Liver (tissue), 9 donors: Measurements from ENCODE around the gene ECSIT. TPM values are rescaled to one million over a fixed set of nuclear protein-coding genes. Genes with fewer than 3 reads are reported as not detected.

Experiments used
- DNase-seq: peaks from one replicate; pipeline ENCODE4 v3.0.0-alpha.2; 2017; ENCODE audit warnings: low spot score
- H3K27ac ChIP-seq, 2 donors: one replicate each; pipeline ENCODE4 v1.7.0; 2013; ENCODE audit warnings: inconsistent platforms in 2 of 2, low read length in 2 of 2, control low read depth in 1 of 2, low read depth in 1 of 2, mild to moderate bottlenecking in 1 of 2
- H3K27me3 ChIP-seq, 4 donors: one replicate each; pipeline versions ENCODE4 v1.6.1 to v1.7.0; 2013; ENCODE audit warnings: low read length in 3 of 4, inconsistent platforms in 1 of 4, mild to moderate bottlenecking in 1 of 4, moderate library complexity in 1 of 4; ENCODE audit not compliant: control insufficient read depth in 4 of 4, insufficient read depth in 4 of 4
- H3K36me3 ChIP-seq, 4 donors: one replicate each; pipeline versions ENCODE4 v1.6.1 to v1.7.0; 2013; ENCODE audit warnings: low read length in 3 of 4, mild to moderate bottlenecking in 3 of 4, low read depth in 1 of 4, moderate library complexity in 1 of 4; ENCODE audit not compliant: control insufficient read depth in 4 of 4, insufficient read depth in 3 of 4
- H3K4me1 ChIP-seq, 4 donors: one replicate each; pipeline versions ENCODE4 v1.6.1 to v1.7.0; 2013; ENCODE audit warnings: low read length in 3 of 4, mild to moderate bottlenecking in 3 of 4, moderate library complexity in 1 of 4; ENCODE audit not compliant: control insufficient read depth in 4 of 4, insufficient read depth in 4 of 4
- H3K4me3 ChIP-seq, 3 donors: one replicate each; pipeline versions ENCODE4 v1.6.1 to v1.7.0; 2013; ENCODE audit warnings: low read length in 3 of 3, control low read depth in 1 of 3, low read depth in 1 of 3, mild to moderate bottlenecking in 1 of 3
- H3K9ac ChIP-seq, 2 donors: one replicate each; pipeline ENCODE4 v1.7.0; 2013; ENCODE audit warnings: low read length in 2 of 2, mild to moderate bottlenecking in 2 of 2, moderate library complexity in 2 of 2, control low read depth in 1 of 2, low read depth in 1 of 2
- H3K9me3 ChIP-seq, 4 donors: one replicate each; pipeline versions ENCODE4 v1.6.1 to v1.7.0; 2013; ENCODE audit warnings: low read length in 3 of 4; ENCODE audit not compliant: control insufficient read depth in 4 of 4
- EGR1 ChIP-seq, 2 donors: IDR thresholded peaks; 2 replicates each; pipeline ENCODE4 v1.6.1; 2016 to 2018; ENCODE audit warnings: antibody characterized with exemption in 2 of 2, low read depth in 2 of 2
- FOXA1 ChIP-seq: IDR thresholded peaks from 2 replicates; pipeline ENCODE4 v1.6.1; 2016; ENCODE audit warnings: antibody characterized with exemption
- FOXA2 ChIP-seq: IDR thresholded peaks from 2 replicates; pipeline ENCODE4 v1.6.1; 2016; ENCODE audit warnings: antibody characterized with exemption
- GABPA ChIP-seq, 2 donors: IDR thresholded peaks in 1 of 2; conservative IDR thresholded peaks in 1 of 2; 2 replicates each; pipeline ENCODE4 v1.6.1; 2016; ENCODE audit warnings: antibody characterized with exemption in 2 of 2, mild to moderate bottlenecking in 1 of 2, moderate library complexity in 1 of 2
- HNF4A ChIP-seq, 2 donors: conservative IDR thresholded peaks; 2 replicates each; pipeline ENCODE4 v1.6.1; 2016; ENCODE audit warnings: antibody characterized with exemption in 2 of 2, mild to moderate bottlenecking in 2 of 2
- HNF4G ChIP-seq: IDR thresholded peaks from 2 replicates; pipeline ENCODE4 v1.6.1; 2016; ENCODE audit warnings: antibody characterized with exemption
- JUND ChIP-seq, 2 donors: IDR thresholded peaks; 2 replicates each; pipeline ENCODE4 v1.6.1; 2016; ENCODE audit warnings: antibody characterized with exemption in 2 of 2
- NR2F2 ChIP-seq: IDR thresholded peaks from 2 replicates; pipeline ENCODE4 v1.6.1; 2016; ENCODE audit warnings: antibody characterized with exemption
- RAD21 ChIP-seq, 2 donors: IDR thresholded peaks; 2 replicates each; pipeline ENCODE4 v1.6.1; 2016; ENCODE audit warnings: antibody characterized with exemption in 2 of 2, mild to moderate bottlenecking in 2 of 2
- RXRA ChIP-seq, 2 donors: IDR thresholded peaks; 2 replicates each; pipeline ENCODE4 v1.6.1; 2017 to 2018; ENCODE audit warnings: antibody characterized with exemption in 2 of 2, mild to moderate bottlenecking in 1 of 2
- SP1 ChIP-seq: IDR thresholded peaks from 2 replicates; pipeline ENCODE4 v1.6.1; 2018; ENCODE audit warnings: antibody characterized with exemption, mild to moderate bottlenecking
- TAF1 ChIP-seq: conservative IDR thresholded peaks from 2 replicates; pipeline ENCODE4 v1.6.1; 2016; ENCODE audit warnings: antibody characterized with exemption, mild to moderate bottlenecking
- YY1 ChIP-seq: IDR thresholded peaks from 2 replicates; pipeline ENCODE4 v1.6.1; 2016; ENCODE audit warnings: antibody characterized with exemption, mild to moderate bottlenecking
- WGBS: extraction: QIAGEN DNeasy Blood & Tissue Kit; methylation state at CpG from one replicate; pipeline ENCODE4 v1.1.7; 2013; 5-methylcytosine and 5-hydroxymethylcytosine counted together
- polyA plus RNA-seq, 2 donors: library from polyadenylated mRNA; stranded (reverse) in 1 of 2; unstranded in 1 of 2; fragments of 200-250 nt in 1 of 2; fragments of >200 nt in 1 of 2; fragmentation: Nextera tagmentation in 1 of 2; extraction: Ambion mirVana in 1 of 2; gene quantifications; one replicate each; pipeline versions ENCODE4 v1.2.1 to v1.2.3, GENCODE V29; 2013 to 2015
- total RNA-seq, 2 donors: library from RNA; depleted of rRNA; stranded (reverse); fragments of >200 nt; gene quantifications; one replicate each; pipeline ENCODE4 v1.2.3, GENCODE V29; 2014
- TF ChIP-seq, protein P1 (sequence below): IDR thresholded peaks from 2 replicates; pipeline ENCODE4 v1.6.1; 2016; ENCODE audit warnings: antibody characterized with exemption, mild to moderate bottlenecking
- TF ChIP-seq, protein P2 (sequence below): IDR thresholded peaks from 2 replicates; pipeline ENCODE4 v1.6.1; 2016; ENCODE audit warnings: antibody characterized with exemption
- TF ChIP-seq, protein P3 (sequence below): IDR thresholded peaks from 2 replicates; pipeline ENCODE4 v1.6.1; 2016; ENCODE audit warnings: antibody characterized with exemption
- TF ChIP-seq, protein P4 (sequence below): fragments of 150-350 bp; IDR thresholded peaks from 2 replicates; pipeline ENCODE4 v1.5.1; 2017; ENCODE audit warnings: improper control_type of control experiment, low read depth, low read length; ENCODE audit not compliant: missing input control
- TF ChIP-seq, protein P5 (sequence below): IDR thresholded peaks from 2 replicates; pipeline ENCODE4 v1.6.1; 2016; ENCODE audit warnings: antibody characterized with exemption
- donor health status: healthy.
- donor health status: healthy.
- donor health status: healthy.
- donor health status: healthy.
- donor health status: healthy.

Gene ECSIT, protein sequence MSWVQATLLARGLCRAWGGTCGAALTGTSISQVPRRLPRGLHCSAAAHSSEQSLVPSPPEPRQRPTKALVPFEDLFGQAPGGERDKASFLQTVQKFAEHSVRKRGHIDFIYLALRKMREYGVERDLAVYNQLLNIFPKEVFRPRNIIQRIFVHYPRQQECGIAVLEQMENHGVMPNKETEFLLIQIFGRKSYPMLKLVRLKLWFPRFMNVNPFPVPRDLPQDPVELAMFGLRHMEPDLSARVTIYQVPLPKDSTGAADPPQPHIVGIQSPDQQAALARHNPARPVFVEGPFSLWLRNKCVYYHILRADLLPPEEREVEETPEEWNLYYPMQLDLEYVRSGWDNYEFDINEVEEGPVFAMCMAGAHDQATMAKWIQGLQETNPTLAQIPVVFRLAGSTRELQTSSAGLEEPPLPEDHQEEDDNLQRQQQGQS
- total RNA-seq, result 10 to 100 TPM; 20.5 to 34.9 TPM
- polyA plus RNA-seq, result 10 to 100 TPM; 27.2 to 37.4 TPM

DNA sequence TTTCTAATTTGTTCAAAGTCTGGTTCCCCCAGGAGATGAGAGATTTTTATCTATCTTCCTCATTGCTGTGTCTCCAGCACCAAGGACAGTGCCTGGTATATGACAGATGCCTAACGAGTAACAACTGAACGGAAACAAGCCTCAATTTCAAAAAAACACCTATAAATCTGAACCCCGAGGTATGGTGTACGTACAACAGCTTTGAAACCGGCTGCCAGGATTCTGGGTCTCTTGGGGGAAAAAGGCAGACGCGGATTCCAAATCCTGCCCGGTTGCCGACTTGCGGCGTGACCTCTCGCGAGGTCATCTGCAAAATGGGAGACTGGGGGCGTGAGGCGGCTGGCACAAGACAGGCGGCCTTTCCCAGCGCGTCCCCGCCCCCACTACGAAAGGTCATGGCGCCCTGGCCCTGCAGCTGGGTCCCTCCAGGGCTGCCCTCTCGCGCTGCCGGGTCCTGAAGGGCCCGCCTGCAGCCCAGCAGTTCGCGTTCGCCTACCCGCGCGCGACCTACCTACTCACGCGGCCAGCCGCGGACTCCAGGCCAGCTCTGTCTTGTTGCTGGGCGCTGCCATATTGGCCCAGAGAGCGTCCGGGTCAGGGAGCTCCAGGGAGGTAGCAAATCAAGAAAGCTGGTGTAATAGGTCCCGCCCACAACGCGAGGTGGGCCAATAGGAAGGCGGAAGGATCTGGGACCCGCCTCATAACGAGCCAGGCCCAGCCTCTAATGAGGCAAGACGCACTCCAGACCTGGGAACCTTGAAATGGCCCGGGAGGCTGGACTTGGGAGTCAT is at the start of gene ECSIT:
TSS of gene ECSIT (minus strand) at position 584 of the 791 bp plus-strand sequence. CDS start 9,964 bp downstream, outside the sequence.
- TF ChIP-seq HNF4A (conservative IDR thresholded peaks at IDR 0.05) (peak; percentile 87 to 94), JUND (IDR thresholded peaks at IDR 0.05) (peak; percentile 36 to 64), FOXA1 (peak; percentile 57), NR2F2 (peak; percentile 87), TAF1 (peak; percentile 80), YY1 (peak; percentile 98), RAD21 (IDR thresholded peaks at IDR 0.05) (no peak), EGR1 (IDR thresholded peaks at IDR 0.05; ENCODE audit: low read depth in 2 of 2) (no peak), FOXA2 (no peak), HNF4G (peak; percentile 42), RXRA (IDR thresholded peaks at IDR 0.05) (peak; percentile 47 to 48), SP1 (peak; percentile 89), GABPA (IDR thresholded peaks at IDR 0.05 in 1 of 2, conservative IDR thresholded peaks at IDR 0.05 in 1 of 2) (peak in 1 of 2 donors; percentile 81)
- TF ChIP-seq, protein P1, sequence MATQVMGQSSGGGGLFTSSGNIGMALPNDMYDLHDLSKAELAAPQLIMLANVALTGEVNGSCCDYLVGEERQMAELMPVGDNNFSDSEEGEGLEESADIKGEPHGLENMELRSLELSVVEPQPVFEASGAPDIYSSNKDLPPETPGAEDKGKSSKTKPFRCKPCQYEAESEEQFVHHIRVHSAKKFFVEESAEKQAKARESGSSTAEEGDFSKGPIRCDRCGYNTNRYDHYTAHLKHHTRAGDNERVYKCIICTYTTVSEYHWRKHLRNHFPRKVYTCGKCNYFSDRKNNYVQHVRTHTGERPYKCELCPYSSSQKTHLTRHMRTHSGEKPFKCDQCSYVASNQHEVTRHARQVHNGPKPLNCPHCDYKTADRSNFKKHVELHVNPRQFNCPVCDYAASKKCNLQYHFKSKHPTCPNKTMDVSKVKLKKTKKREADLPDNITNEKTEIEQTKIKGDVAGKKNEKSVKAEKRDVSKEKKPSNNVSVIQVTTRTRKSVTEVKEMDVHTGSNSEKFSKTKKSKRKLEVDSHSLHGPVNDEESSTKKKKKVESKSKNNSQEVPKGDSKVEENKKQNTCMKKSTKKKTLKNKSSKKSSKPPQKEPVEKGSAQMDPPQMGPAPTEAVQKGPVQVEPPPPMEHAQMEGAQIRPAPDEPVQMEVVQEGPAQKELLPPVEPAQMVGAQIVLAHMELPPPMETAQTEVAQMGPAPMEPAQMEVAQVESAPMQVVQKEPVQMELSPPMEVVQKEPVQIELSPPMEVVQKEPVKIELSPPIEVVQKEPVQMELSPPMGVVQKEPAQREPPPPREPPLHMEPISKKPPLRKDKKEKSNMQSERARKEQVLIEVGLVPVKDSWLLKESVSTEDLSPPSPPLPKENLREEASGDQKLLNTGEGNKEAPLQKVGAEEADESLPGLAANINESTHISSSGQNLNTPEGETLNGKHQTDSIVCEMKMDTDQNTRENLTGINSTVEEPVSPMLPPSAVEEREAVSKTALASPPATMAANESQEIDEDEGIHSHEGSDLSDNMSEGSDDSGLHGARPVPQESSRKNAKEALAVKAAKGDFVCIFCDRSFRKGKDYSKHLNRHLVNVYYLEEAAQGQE, result peak; percentile 98
- TF ChIP-seq, protein P2, sequence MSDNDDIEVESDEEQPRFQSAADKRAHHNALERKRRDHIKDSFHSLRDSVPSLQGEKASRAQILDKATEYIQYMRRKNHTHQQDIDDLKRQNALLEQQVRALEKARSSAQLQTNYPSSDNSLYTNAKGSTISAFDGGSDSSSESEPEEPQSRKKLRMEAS, result peak; percentile 12
- TF ChIP-seq, protein P3, sequence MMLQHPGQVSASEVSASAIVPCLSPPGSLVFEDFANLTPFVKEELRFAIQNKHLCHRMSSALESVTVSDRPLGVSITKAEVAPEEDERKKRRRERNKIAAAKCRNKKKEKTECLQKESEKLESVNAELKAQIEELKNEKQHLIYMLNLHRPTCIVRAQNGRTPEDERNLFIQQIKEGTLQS, result peak; percentile 70
- TF ChIP-seq, protein P4, sequence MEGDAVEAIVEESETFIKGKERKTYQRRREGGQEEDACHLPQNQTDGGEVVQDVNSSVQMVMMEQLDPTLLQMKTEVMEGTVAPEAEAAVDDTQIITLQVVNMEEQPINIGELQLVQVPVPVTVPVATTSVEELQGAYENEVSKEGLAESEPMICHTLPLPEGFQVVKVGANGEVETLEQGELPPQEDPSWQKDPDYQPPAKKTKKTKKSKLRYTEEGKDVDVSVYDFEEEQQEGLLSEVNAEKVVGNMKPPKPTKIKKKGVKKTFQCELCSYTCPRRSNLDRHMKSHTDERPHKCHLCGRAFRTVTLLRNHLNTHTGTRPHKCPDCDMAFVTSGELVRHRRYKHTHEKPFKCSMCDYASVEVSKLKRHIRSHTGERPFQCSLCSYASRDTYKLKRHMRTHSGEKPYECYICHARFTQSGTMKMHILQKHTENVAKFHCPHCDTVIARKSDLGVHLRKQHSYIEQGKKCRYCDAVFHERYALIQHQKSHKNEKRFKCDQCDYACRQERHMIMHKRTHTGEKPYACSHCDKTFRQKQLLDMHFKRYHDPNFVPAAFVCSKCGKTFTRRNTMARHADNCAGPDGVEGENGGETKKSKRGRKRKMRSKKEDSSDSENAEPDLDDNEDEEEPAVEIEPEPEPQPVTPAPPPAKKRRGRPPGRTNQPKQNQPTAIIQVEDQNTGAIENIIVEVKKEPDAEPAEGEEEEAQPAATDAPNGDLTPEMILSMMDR, result no peak
- TF ChIP-seq, protein P5, sequence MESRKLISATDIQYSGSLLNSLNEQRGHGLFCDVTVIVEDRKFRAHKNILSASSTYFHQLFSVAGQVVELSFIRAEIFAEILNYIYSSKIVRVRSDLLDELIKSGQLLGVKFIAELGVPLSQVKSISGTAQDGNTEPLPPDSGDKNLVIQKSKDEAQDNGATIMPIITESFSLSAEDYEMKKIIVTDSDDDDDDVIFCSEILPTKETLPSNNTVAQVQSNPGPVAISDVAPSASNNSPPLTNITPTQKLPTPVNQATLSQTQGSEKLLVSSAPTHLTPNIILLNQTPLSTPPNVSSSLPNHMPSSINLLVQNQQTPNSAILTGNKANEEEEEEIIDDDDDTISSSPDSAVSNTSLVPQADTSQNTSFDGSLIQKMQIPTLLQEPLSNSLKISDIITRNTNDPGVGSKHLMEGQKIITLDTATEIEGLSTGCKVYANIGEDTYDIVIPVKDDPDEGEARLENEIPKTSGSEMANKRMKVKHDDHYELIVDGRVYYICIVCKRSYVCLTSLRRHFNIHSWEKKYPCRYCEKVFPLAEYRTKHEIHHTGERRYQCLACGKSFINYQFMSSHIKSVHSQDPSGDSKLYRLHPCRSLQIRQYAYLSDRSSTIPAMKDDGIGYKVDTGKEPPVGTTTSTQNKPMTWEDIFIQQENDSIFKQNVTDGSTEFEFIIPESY, result peak; percentile 88
- H3K36me3 ChIP-seq, result no peaks in the 10 kb centered on the region
- H3K9me3 ChIP-seq, result no peaks in the 10 kb centered on the region
- WGBS, result under 1% methylated on average over 47 of the region's 47 CpGs
- peaks cover 6 to 21% (median 12%) of the 10 kb centered on the region in 4 donors for H3K4me1 ChIP-seq
- H3K27me3 ChIP-seq, result no peaks in the 10 kb centered on the region
- H3K27ac ChIP-seq, result peak within 1 kb of the TSS; percentile 85 to 94
- DNase-seq, result peak; percentile 96
- H3K9ac ChIP-seq, result peak within 1 kb of the TSS; percentile 18 to 85
- H3K4me3 ChIP-seq, result peak within 1 kb of the TSS; percentile 76 to 96 (median 80)
